Measurements from ENCODE around the gene FOXP1.

DNA sequence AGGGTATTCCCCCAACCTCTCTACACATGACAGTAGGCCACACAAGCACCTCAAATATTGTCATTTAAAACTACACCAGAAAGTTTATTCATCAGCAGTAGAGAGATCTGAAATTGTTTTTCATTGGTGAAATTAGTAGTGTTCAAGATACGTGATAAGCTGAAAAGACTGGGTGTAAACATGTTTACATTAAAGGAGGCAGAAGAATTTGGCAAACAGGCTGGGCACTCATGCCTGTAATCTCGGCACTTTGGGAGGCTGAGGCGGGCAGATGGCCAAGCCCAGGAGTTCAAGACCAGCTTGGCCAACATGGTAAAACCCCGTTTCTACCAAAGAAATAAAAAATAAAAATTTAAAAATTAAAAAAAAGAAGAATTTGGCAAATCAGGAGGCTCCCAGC is 255.6 kb downstream of the FOXP1 start:
- TF ChIP-seq, protein P1, sequence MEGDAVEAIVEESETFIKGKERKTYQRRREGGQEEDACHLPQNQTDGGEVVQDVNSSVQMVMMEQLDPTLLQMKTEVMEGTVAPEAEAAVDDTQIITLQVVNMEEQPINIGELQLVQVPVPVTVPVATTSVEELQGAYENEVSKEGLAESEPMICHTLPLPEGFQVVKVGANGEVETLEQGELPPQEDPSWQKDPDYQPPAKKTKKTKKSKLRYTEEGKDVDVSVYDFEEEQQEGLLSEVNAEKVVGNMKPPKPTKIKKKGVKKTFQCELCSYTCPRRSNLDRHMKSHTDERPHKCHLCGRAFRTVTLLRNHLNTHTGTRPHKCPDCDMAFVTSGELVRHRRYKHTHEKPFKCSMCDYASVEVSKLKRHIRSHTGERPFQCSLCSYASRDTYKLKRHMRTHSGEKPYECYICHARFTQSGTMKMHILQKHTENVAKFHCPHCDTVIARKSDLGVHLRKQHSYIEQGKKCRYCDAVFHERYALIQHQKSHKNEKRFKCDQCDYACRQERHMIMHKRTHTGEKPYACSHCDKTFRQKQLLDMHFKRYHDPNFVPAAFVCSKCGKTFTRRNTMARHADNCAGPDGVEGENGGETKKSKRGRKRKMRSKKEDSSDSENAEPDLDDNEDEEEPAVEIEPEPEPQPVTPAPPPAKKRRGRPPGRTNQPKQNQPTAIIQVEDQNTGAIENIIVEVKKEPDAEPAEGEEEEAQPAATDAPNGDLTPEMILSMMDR (IDR thresholded peaks at IDR 0.05; ENCODE audit: low read depth, low read length, missing input control): no peak
- TF ChIP-seq YY1 (IDR thresholded peaks at IDR 0.05): no peak
- TF ChIP-seq RAD21 (IDR thresholded peaks at IDR 0.05): no peak
- TF ChIP-seq, protein P2, sequence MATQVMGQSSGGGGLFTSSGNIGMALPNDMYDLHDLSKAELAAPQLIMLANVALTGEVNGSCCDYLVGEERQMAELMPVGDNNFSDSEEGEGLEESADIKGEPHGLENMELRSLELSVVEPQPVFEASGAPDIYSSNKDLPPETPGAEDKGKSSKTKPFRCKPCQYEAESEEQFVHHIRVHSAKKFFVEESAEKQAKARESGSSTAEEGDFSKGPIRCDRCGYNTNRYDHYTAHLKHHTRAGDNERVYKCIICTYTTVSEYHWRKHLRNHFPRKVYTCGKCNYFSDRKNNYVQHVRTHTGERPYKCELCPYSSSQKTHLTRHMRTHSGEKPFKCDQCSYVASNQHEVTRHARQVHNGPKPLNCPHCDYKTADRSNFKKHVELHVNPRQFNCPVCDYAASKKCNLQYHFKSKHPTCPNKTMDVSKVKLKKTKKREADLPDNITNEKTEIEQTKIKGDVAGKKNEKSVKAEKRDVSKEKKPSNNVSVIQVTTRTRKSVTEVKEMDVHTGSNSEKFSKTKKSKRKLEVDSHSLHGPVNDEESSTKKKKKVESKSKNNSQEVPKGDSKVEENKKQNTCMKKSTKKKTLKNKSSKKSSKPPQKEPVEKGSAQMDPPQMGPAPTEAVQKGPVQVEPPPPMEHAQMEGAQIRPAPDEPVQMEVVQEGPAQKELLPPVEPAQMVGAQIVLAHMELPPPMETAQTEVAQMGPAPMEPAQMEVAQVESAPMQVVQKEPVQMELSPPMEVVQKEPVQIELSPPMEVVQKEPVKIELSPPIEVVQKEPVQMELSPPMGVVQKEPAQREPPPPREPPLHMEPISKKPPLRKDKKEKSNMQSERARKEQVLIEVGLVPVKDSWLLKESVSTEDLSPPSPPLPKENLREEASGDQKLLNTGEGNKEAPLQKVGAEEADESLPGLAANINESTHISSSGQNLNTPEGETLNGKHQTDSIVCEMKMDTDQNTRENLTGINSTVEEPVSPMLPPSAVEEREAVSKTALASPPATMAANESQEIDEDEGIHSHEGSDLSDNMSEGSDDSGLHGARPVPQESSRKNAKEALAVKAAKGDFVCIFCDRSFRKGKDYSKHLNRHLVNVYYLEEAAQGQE (IDR thresholded peaks at IDR 0.05): no peak
- TF ChIP-seq, protein P3, sequence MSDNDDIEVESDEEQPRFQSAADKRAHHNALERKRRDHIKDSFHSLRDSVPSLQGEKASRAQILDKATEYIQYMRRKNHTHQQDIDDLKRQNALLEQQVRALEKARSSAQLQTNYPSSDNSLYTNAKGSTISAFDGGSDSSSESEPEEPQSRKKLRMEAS (IDR thresholded peaks at IDR 0.05): no peak
- TF ChIP-seq, protein P4, sequence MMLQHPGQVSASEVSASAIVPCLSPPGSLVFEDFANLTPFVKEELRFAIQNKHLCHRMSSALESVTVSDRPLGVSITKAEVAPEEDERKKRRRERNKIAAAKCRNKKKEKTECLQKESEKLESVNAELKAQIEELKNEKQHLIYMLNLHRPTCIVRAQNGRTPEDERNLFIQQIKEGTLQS (IDR thresholded peaks at IDR 0.05): no peak
- TF ChIP-seq, protein P5, sequence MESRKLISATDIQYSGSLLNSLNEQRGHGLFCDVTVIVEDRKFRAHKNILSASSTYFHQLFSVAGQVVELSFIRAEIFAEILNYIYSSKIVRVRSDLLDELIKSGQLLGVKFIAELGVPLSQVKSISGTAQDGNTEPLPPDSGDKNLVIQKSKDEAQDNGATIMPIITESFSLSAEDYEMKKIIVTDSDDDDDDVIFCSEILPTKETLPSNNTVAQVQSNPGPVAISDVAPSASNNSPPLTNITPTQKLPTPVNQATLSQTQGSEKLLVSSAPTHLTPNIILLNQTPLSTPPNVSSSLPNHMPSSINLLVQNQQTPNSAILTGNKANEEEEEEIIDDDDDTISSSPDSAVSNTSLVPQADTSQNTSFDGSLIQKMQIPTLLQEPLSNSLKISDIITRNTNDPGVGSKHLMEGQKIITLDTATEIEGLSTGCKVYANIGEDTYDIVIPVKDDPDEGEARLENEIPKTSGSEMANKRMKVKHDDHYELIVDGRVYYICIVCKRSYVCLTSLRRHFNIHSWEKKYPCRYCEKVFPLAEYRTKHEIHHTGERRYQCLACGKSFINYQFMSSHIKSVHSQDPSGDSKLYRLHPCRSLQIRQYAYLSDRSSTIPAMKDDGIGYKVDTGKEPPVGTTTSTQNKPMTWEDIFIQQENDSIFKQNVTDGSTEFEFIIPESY (IDR thresholded peaks at IDR 0.05): no peak
- no peak for TF ChIP-seq EGR1 (IDR thresholded peaks at IDR 0.05; ENCODE audit: low read depth in 2 of 2)
- TF ChIP-seq SP1 (IDR thresholded peaks at IDR 0.05): no peak
- TF ChIP-seq TAF1 (conservative IDR thresholded peaks at IDR 0.05): no peak
- TF ChIP-seq JUND (IDR thresholded peaks at IDR 0.05): no peak
- TF ChIP-seq GABPA (IDR thresholded peaks at IDR 0.05 in 1 of 2, conservative IDR thresholded peaks at IDR 0.05 in 1 of 2): no peak
